ENCODE results near the gene PIGT. TPM values are rescaled to one million over a fixed set of nuclear protein-coding genes. Genes with fewer than 3 reads are reported as not detected.
A peak's percentile ranks its signal among the peaks of the same experiment; 100 is the strongest.

The PIGT gene
- total RNA-seq, 4 donors from 2014 or later, result 59.8 to 87.3 (median 67.6) TPM

GRCh38 chr20:45370571-45371160, 45.3 kb upstream of the PIGT start:
- no peak for TF ChIP-seq POLR2AphosphoS5 (IDR thresholded peaks at IDR 0.05)
- no peak for TF ChIP-seq CTCF (IDR thresholded peaks at IDR 0.05)
- TF ChIP-seq EP300 (IDR thresholded peaks at IDR 0.05), result no peak
- TF ChIP-seq POLR2A (IDR thresholded peaks at IDR 0.05), result no peak
- Histone ChIP-seq H3K27ac (no peak overlapping the region), H3K36me3 (peaks cover 4 to 54% of the 10 kb centered on the region in 2 donors), H3K27me3 (no peaks in the 10 kb centered on the region), H3K9me3 (no peaks in the 10 kb centered on the region), H3K4me3 (no peak overlapping the region), H3K4me1 (peaks cover 0 to 39% (median 6%) of the 10 kb centered on the region in 3 donors)
- no peak for ATAC-seq
- WGBS, 2 donors (ENCODE audit: low coverage in 1 of 2), result 89 to 100% methylated on average over 1 of the region's 3 CpGs

- Histone ChIP-seq H3K9me3 (no peaks in the 10 kb centered on the region), H3K27ac (peak overlapping the region in 3 of 4 donors; percentile 80 to 87 (median 84)), H3K27me3 (no peaks in the 10 kb centered on the region), H3K4me3 (no peak overlapping the region), H3K4me1 (peaks cover 0 to 33% (median 6%) of the 10 kb centered on the region in 3 donors), H3K36me3 (peaks cover 0 to 38% of the 10 kb centered on the region in 2 donors)
- TF ChIP-seq CTCF (IDR thresholded peaks at IDR 0.05), result no peak
- TF ChIP-seq EP300 (IDR thresholded peaks at IDR 0.05), result no peak
- TF ChIP-seq POLR2AphosphoS5 (IDR thresholded peaks at IDR 0.05), result no peak
- TF ChIP-seq POLR2A (IDR thresholded peaks at IDR 0.05), result no peak
- 50 to 79% methylated on average over 1 to 6 of the region's 10 CpGs for WGBS, 2 donors (ENCODE audit: low coverage in 1 of 2)
- ATAC-seq, result no peak
These were observed 43.7 kb upstream of the PIGT start for GRCh38 chr20:45372241-45372640.

GRCh38 chr20:45372646-45373352, 43.1 kb upstream of the PIGT start:
- no peaks in the 10 kb centered on the region for H3K27me3 ChIP-seq
- H3K27ac ChIP-seq, result peak overlapping the region; percentile 60 to 87 (median 82)
- peak overlapping the region in 1 of 2 donors; percentile 57 for H3K4me3 ChIP-seq
- peaks cover 0 to 32% of the 10 kb centered on the region in 2 donors for H3K36me3 ChIP-seq
- WGBS, 2 donors (ENCODE audit: low coverage in 1 of 2), result 38 to 39% methylated on average over 7 to 10 of the region's 30 CpGs
- TF ChIP-seq EP300 (IDR thresholded peaks at IDR 0.05) (no peak), CTCF (IDR thresholded peaks at IDR 0.05) (no peak), POLR2AphosphoS5 (IDR thresholded peaks at IDR 0.05) (no peak), POLR2A (IDR thresholded peaks at IDR 0.05) (no peak)
- H3K9me3 ChIP-seq, result no peaks in the 10 kb centered on the region
- peak; percentile 44 for ATAC-seq
- H3K4me1 ChIP-seq, result peaks cover 0 to 27% (median 6%) of the 10 kb centered on the region in 3 donors

- TF ChIP-seq CTCF (IDR thresholded peaks at IDR 0.05) (peak; percentile 68 to 94 (median 94)), POLR2A (IDR thresholded peaks at IDR 0.05) (no peak), EP300 (IDR thresholded peaks at IDR 0.05) (no peak), POLR2AphosphoS5 (IDR thresholded peaks at IDR 0.05) (peak; percentile 77)
- Histone ChIP-seq H3K9me3 (no peaks in the 10 kb centered on the region), H3K4me1 (peaks cover 0 to 26% (median 6%) of the 10 kb centered on the region in 3 donors), H3K36me3 (peaks cover 0 to 25% of the 10 kb centered on the region in 2 donors), H3K27me3 (no peaks in the 10 kb centered on the region), H3K4me3 (peak overlapping the region; percentile 44 to 57), H3K27ac (peak overlapping the region; percentile 60 to 87 (median 82))
- ATAC-seq, result peak; percentile 93
- 8% methylated on average over 13 of the region's 38 CpGs; no CpG with 5 or more reads in 1 of the 2 donors for WGBS, 2 donors (ENCODE audit: low coverage in 1 of 2)
These were observed 42.4 kb upstream of the PIGT start for GRCh38 chr20:45373353-45374100.
